WI38 (cell line): Measurements from ENCODE around the gene ZNF639.
"Not testable (repeated sequence)": the region's sequence is repeated elsewhere in the genome, so short reads cannot be mapped to it uniquely, and the experiment has no call there.

Experiments
- H3K4me3 ChIP-seq: 2 replicates; pipeline ENCODE4 v1.5.1; 2011; ENCODE audit warnings: low read depth, mild to moderate bottlenecking, control low read depth, low read length
- TF ChIP-seq, protein P1 (sequence below): IDR thresholded peaks from 2 replicates; pipeline ENCODE4 v1.5.1; 2012; ENCODE audit warnings: low read depth, mild to moderate bottlenecking, control low read depth, low read length

The ZNF639 gene

GRCh38 chr3:179299999-179300613 is 22.7 kb upstream of the ZNF639 start:
- TF ChIP-seq, protein P1, sequence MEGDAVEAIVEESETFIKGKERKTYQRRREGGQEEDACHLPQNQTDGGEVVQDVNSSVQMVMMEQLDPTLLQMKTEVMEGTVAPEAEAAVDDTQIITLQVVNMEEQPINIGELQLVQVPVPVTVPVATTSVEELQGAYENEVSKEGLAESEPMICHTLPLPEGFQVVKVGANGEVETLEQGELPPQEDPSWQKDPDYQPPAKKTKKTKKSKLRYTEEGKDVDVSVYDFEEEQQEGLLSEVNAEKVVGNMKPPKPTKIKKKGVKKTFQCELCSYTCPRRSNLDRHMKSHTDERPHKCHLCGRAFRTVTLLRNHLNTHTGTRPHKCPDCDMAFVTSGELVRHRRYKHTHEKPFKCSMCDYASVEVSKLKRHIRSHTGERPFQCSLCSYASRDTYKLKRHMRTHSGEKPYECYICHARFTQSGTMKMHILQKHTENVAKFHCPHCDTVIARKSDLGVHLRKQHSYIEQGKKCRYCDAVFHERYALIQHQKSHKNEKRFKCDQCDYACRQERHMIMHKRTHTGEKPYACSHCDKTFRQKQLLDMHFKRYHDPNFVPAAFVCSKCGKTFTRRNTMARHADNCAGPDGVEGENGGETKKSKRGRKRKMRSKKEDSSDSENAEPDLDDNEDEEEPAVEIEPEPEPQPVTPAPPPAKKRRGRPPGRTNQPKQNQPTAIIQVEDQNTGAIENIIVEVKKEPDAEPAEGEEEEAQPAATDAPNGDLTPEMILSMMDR, result no peak
- no peak overlapping the region for H3K4me3 ChIP-seq

DNA sequence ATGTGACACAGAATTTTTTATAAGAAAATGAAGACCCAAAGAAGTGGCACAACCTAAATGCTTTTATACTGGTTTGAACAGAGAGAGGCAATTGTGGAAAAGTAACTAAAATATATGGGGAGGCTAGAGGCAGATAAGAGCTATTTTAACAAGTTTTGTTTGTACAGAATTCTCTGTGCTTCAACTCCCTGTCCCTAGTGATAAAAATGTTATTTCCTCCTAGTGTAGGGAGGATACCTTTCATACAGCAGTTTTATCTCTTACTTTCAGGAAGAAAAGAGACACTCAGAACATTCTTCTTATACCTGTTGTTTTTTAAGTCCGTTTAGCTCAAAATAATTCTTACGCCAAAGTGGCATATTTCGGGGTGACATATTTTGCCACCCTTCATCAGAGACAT is 21.2 kb upstream of the ZNF639 start:
- TF ChIP-seq, protein P1, result no peak
- H3K4me3 ChIP-seq, result no peak overlapping the region

DNA sequence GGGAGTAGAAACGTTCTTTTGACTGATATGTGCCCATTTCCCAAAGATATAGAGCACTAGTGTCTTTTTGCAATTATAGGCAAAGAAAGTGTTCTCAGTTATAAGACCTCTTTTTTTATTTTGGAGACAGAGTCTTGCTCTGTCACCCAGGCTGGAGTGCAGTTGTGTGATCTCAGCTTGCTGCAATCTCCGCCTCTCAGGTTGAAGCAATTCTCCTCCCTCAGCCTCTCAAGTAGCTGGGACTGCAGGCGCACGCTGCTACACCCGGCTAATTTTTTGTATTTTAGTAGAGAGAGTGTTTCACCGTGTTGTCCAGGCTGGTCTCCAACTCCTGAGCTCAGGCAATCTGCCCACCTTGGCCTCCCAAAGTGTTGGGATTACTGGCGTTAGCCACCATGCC is 20.7 kb upstream of the ZNF639 start:
- H3K4me3 ChIP-seq, result no peak overlapping the region
- TF ChIP-seq, protein P1, result no peak

GRCh38 chr3:179304605-179305004 is 18.2 kb upstream of the ZNF639 start:
- no peak overlapping the region for H3K4me3 ChIP-seq
- TF ChIP-seq, protein P1, result no peak

DNA sequence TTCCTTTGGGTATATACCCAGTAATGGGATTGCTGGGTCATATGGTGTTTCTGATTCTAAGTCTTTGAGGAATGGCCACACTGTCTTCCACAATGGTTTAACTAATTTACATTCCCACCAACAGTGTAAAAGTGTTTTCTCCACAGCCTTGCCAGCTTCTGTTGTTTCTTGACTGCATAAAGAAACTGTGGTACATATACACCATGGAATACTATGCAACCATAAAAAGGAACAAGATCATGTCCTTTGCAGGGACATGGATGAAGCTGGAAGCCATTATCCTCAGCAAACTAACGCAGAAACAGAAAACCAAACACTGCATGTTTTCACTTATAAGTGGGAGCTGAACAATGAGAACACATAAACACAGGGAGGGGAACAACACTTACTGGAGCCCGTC is 15.5 kb upstream of the ZNF639 start:
- H3K4me3 ChIP-seq, result not testable (repeated sequence)

DNA sequence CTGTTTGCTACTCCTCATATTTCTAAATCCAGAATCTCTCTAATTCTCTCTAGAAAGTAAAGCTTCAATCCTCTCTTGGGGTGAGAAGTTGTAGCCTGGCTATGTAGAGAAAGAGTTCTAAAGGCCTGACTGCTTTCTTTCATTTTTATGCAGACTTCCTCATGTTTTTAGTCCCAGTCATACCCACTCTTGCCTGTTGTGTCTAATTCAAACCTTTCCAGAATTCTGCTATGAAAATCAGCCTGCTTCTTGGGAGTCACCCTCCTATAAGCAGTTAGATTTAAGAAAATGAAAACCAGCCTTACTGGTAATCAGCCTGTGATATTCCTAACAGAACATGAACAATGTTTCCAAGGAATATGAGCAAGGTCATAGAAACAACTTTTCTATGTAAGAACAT is 14.8 kb upstream of the ZNF639 start:
- TF ChIP-seq, protein P1, result no peak
- H3K4me3 ChIP-seq, result no peak overlapping the region

- TF ChIP-seq, protein P1, result no peak
- H3K4me3 ChIP-seq, result no peak overlapping the region
Measured at GRCh38 chr3:179309225-179310078, 13.4 kb upstream of the ZNF639 start.
